G401 (cell line): ENCODE measurements around the gene KIAA1958. TPM values are rescaled to one million over a fixed set of nuclear protein-coding genes. Genes with fewer than 3 reads are reported as not detected.

Source experiments
- DNase-seq: peaks from one replicate; pipeline ENCODE4 v3.0.0-alpha.2; 2015; ENCODE audit warnings: low spot score
- in situ Hi-C: cut with HindIII; loops from 2 replicates; pipeline ENCODE4 v1.10.0; 2016; ENCODE audit warnings: low sequenced_read_pairs, mixed read lengths
- total RNA-seq: library from RNA; depleted of rRNA; stranded (reverse); fragments of >200 nt; shearing (Covaris generic); gene quantifications from 2 replicates; pipeline ENCODE4 v1.2.3, GENCODE V29; 2014

The KIAA1958 gene
- total RNA-seq, 1 experiment from 2014 or later = 6.8 TPM

DNA sequence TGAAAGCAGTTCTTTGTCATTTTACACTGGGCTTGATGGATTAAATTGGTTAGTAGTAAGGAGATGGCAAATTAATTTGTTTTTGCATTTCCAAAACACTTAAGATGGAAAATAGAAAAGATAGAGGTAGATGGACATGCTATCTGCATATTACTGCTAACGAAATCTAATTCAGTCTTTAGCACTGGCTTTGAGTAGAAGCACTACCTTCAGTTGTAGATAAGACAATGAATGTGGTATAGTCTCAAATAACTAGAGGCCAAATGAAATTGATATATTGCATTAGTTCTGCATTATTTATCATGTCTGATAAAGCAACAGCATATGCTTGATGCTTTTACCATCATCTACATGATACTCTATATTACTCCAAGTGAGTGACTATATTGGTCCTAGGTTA is 33.4 kb downstream of the KIAA1958 start:
- in situ Hi-C loops = no loop called here

DNA sequence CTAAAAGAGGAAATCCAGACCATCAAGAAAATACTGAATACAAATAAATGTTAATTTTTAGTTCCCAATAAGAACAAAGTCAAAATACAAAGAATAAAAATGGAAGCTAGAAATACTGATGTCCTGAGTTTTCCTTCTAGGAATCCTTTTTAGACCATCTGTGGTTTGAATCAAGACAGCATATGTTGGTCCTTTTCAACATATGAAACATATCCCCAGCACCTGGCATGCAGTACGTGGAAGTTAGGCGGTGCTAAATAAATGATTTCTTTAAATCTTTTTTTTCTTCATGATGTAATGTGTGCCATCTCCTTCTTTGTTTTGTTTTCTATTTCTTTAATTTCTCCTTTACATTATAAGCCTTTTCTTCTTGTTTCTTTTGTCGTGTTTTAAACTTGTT is 34.0 kb downstream of the KIAA1958 start:
- in situ Hi-C loops = no loop called here
- DNase-seq = peak; percentile 58

More for the DNA sequence above, 33.4 kb downstream of the KIAA1958 start:
- DNase-seq = no peak

DNA sequence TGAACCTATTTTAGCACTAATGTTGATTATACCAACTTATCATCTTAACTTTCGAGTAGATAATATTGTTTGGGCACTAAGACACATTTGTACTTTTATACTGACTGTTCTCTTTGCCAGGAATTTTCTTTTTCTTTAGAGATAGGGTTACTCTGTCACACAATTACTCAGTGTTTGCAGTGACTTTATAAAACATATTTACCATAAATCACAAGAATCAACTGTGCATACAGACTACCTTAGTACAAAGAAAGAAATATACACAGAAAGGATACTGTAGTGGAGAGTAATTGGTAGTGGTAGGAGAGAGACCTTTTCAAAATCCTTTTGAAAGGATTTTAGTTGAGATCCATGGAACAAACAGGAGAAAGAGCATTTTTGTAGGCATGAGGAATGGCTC is 40.3 kb downstream of the KIAA1958 start:
- DNase-seq = no peak
- in situ Hi-C loops = no loop called here

DNA sequence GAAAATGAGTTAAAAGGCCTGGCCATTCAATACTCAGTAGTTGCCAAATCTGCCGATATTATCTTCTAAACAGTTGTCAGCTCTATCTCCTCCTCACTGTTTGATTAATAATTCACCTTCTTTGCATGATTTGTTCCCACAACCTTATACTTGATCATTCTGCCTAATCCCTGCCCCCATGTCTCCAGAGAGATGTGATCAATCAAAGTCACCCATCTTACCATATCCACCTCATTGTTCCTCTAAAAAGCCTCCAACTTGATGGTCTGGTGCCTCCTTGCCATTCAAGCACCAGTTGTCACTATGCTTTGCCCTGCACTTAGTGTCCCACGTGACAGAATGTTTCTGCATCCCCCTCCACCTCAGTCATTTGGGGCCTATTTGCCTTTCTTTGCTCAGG is 41.3 kb downstream of the KIAA1958 start:
- in situ Hi-C loops = no loop called here
- no peak for DNase-seq

DNA sequence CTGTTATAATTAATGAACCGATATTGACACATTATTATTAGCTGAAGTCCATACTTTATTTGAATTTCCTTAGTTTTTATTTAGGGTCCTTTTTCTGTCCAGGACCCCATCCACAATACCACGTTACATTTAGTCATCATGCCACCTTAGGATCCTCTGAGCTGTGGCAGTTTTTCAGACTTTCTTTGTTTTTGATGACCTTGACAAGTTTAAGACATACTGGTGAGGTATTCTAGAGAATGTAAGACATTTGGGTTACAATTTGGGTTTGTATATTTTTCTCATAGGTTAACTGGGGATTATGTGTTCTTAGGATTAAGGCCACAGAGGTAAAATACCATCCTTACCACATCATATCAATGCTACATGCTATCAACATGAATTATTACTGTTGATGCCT is 42.7 kb downstream of the KIAA1958 start:
- in situ Hi-C loops = no loop called here
- DNase-seq = no peak

DNA sequence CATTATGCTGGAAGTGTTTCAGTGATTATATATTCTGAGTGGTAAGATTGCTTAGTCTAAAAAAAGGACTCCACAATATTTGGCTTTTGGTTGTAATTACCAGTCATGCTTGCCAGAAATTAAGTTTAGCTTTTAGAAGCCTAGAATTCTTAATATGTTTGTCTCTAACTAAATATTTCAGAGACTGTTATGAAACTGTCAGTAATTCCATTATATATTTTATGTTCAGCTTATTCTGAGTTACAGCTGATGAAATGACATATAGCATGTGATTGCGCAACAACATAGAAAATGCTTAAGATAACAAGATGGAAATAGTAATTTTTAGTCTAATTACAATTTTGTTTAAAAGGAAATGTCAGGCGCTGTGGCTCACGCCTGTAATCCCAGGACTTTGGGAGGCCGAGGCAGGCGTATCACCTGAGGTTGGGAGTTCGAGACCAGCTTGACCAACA is 44.2 kb downstream of the KIAA1958 start:
- no peak for DNase-seq

DNA sequence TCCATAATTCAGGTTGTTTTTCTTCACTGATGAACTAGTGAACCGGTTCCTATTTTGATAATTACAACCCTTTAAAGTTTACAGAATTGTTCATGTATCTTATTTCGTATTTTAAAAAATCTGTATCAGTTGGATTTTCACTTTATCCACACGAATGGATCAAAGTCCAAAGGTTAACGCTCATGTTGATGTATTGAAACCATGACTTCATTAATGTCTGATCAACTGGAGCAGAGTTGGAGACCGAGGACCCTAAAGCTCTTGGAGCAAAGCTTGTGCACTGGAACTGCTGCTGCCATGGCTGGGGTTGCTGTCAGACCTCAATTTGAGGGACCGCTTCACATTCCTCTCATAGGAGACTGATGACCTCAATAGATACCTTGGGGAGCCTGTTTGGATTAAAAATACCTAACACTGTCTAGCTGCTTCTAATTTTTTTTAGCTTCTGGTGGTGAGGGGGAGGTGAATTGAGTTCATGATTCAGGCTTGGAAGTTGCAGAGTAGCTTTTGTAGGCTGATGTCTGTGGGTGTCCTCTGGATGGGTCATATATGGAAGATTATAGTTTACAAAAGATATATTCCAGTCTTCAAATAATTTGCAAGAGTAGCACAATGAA is 45.1 kb downstream of the KIAA1958 start:
- in situ Hi-C loops = no loop called here
- DNase-seq = no peak

More for the DNA sequence above, 44.2 kb downstream of the KIAA1958 start:
- in situ Hi-C loops = no loop called here

DNA sequence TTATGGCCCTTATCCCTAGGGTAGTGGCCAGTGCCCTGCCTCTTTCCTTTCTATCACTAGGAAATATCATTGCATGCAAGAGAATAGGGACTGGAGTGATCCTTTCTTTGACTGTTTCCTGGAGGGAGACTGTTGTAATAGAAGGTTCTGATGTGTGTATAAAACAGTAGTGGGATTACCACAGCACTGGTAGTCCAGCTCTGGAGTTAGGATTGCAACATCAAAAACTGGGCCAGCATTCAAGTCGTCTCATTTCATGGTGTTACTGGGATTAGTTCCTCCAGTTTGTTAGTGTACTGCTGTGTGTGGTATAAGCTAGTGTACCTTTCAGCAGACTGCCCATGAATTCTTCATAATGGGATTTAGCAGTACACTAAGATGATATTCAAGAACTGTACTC is 45.8 kb downstream of the KIAA1958 start:
- in situ Hi-C loops = no loop called here
- DNase-seq = peak; percentile 21

DNA sequence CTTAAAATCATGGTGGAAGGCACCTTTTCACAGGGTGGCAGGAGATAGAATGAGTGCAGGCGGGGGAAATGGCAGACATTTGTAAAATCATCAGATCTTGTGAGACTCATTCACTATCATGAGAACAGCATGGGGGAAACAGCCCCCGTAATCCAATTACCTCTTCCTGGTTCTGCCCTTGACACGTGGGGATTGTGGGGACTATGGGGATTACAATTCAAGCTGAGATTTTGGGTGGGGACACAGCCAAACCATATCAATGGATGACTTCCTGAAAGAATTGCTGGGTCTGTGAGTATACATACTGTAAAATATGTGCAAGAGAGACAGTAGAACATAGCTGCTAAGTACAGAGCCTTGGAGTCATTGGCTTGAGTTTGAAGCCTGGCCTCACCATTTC is 47.0 kb downstream of the KIAA1958 start:
- in situ Hi-C loops = no loop called here
- DNase-seq = no peak

DNA sequence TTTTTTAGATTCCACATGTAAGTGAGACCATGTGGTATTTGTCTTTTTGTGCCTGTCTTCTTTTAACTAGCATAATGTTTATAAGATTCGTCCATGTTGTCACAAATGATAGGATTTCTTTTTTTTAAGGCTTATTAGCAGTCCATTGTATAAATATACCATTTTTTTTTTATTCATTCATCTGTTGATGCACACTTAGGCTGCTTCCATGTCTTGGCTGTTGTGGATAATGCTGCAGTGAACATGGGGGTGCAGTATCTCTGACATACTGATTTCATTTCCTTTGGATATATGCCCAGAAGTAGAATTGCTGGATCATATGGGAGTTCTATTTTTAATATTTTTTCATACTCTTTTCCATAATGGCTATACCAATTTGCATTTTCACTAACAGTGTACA is 48.7 kb downstream of the KIAA1958 start:
- in situ Hi-C loops = no loop called here
- no peak for DNase-seq

DNA sequence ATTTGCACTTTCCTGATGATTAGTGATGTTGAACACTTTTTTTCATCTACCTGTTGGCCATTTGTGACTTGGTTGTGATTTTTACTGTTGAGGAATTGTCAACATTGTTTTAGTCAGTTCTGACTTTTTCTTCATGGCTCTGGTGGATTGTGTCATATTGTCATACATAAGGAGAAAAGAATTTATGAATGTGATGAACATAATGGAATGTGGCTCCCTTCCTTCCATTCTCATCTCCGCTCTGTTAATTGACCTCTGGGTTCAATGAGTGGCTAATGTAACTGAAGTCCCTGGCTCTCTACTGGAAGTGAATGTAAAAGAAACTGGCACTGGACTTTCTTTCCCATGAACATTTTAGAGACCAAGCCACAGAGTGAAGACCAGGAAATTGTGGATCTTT is 49.2 kb downstream of the KIAA1958 start:
- DNase-seq = no peak
- in situ Hi-C loops = no loop called here

DNA sequence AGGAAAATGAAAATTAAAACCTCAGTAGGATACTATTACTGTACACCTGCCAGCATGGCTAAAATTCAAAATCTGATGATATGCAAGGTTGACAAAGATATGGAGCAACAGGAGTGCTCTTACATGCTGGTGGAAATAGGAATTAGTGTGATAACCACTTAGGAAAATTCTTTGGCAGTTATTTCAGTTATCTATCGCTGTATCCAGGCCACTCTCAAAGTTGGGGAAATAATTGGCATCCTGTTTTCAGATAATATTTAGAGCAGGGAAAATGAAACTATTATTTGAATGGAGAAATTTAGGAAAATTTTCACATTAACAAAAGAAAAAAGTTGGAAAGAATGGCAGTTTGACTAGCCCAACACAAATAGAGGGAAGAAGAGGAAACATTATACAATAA is 50.9 kb downstream of the KIAA1958 start:
- DNase-seq = no peak
- in situ Hi-C loops = no loop called here

DNA sequence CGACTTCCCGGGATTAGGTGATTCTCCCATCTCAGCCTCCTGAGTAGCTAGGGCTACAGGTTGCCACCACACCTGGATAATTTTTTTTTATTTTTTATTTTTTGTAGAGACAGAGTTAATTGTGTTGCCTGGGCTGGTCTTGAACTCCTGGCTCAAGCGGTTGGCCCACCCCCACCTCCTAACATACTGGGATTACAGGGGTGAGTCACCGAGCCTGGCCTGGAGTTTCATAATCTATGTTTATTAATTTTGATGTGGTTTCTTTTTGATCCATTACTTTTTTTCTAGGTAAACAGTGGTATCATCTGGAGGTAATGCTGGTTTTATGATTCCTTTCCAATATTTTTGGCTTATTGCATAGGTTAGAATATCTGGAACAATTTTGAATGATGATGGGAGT is 54.2 kb downstream of the KIAA1958 start:
- in situ Hi-C loops = no loop called here
- no peak for DNase-seq

DNA sequence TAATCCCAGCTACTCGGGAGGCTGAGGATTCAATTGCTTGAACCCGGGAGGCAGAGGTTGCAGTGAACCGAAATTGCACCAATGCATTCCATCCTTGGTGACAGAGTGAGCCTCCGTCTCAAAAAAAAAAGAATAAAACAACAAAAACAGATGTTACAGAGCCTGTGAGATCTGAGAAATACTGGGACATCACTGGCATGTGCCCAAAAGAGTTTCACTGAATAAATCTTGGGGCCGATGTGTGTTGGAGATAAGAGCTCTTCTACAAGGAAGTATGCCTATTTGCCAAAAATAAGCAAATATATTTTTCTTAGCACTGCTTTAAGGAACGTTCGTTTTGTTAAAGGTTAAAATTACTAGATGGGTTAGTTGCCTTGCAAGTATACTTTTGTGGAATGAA is 55.1 kb downstream of the KIAA1958 start:
- no peak for DNase-seq
- in situ Hi-C loops = no loop called here

DNA sequence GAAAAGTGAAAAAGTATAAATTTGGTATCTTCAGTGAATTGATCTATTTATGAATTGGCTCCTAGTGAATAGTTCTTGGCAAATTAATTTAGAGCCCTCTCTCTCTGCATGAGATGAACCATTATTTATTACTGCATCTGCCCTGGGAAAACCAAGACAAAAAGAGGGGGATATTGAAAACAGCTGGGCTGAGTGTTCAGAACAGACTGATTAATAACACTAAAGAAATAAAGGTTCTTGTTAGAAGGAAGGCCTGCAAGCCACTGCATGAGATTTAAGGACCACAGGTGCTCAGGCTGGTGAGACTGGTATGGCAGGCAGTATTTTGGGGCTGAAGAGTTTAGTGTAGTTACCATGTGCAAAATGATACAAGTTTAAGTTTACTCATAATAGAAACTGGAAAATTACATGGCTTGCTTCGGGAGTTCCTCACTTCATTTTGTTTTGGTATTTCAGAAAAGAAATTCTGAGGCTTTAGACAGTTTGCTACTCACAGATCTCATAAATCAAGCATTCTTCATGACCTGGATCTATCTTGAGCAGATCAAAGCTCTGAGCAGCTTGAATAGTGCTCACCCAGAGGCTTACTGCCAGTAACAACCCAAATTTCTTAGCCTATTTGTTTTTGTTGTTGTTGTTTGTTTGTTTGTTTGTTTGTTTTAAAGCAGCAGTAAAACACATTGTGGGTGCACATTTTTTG is 56.1 kb downstream of the KIAA1958 start:
- no peak for DNase-seq
- in situ Hi-C loops = no loop called here

DNA sequence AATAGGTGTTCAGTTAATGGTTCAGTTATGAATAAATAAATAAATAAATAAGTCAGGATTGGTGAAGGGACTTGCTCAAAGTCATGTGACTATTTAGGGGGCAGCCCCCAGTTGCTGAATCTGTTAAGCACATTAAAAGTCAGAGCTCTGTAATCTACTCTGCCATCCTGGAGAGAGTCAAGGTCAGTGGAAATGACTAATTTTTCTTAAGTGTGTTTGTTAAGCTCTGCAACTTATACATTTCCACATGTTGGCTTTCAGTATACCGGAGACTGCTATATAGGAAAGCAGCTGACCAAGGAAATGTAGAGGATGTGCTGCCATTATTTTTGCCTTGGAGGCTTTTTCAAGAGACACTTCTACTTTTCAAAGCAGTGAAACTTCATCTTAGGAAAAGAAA is 57.9 kb downstream of the KIAA1958 start:
- in situ Hi-C loops = no loop called here
- no peak for DNase-seq

DNA sequence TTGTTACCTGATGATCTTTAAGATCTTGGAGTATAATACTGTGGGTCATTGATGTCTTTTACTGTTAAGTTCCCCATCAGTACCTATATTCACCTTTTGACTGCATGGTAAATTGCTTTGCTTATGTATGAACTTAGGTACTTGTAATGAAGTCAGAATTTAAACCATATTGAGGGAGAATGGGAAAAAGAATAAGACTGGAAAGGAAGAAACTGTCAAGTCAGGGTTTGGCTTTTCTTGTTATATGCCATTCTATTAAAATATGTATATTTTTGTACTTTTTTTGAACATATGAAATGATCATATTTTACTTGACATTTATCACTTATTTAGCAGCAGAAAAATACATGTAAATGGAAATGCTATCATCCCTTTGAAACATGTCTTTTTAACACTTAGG is 58.6 kb downstream of the KIAA1958 start:
- DNase-seq = no peak
- in situ Hi-C loops = no loop called here

DNA sequence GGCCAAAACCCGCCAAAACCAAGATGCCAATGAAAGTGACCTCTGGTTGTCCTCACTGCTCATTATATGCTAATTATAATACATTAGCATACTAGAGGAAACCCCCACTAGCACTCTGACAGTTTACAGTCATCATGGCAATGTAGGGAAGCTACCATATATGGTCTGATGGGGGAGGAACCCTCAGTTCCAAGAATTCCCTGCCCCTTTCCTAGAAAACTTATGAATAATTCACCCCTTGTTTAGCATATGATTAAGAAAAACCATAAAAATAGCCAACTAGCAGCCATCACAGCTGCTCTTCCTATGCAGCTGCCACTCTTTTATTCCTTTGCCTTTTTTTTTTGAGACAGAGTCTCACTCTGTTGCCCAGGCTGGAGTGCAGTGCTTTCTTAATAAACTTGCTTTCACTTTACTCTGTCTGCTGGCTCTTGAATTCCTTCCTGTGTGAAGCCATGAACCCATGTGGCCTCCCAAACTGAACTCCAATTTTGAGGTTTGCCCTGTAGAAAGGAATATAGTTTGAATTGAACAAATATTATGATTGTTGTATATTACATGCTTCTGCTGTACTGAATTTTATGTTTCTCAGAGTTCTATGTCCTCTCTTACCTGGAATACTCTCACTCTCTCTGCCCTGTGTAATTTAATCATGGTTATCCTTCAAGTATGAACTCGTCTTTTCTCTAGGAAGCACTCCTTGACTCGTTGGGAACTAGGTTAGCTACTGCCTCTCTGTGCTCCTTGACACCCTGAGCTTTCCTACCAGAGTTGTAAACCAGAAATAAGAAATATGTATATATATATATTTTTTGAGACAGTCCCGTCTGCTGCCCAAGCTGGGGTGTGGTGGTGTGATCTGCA is 59.8 kb downstream of the KIAA1958 start:
- no peak for DNase-seq
- in situ Hi-C loops = no loop called here

DNA sequence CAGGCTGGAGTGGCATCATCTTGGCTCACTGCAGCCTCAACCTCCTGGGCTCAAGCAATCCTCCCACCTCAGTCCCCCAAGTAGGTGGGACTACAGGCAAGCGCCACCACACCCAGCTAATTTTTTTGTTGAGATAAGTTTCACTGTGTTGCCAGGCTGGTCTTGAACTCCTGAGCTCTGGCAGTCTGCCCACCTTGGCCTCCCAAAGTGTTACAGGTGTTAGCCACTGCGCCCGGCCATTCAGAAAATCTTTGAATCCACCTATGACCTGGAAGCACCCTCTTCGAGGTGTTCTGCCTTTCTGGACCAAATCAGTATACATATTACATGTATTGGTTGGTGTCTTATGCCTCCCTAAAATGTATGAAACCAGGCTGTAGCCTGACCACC is 61.4 kb downstream of the KIAA1958 start:
- in situ Hi-C loops = no loop called here
- no peak for DNase-seq
